Measurements from ENCODE around the gene JAK1.
"Not testable (repeated sequence)": the region's sequence is repeated elsewhere in the genome, so short reads cannot be mapped to it uniquely, and the experiment has no call there.

Gene JAK1

GRCh38 chr1:65006806-65007205, 40.5 kb upstream of the JAK1 start:
- Mint-ChIP-seq H3K9me3 (no peaks in the 10 kb centered on the region), H3K27ac (no peak overlapping the region), H3K27me3 (ENCODE audit: low read depth) (peaks cover 34% of the 10 kb centered on the region), H3K36me3 (ENCODE audit: low read depth) (no peaks in the 10 kb centered on the region), H3K4me3 (no peak overlapping the region), H3K4me1 (peaks cover 4% of the 10 kb centered on the region)
- TF ChIP-seq, protein P1, sequence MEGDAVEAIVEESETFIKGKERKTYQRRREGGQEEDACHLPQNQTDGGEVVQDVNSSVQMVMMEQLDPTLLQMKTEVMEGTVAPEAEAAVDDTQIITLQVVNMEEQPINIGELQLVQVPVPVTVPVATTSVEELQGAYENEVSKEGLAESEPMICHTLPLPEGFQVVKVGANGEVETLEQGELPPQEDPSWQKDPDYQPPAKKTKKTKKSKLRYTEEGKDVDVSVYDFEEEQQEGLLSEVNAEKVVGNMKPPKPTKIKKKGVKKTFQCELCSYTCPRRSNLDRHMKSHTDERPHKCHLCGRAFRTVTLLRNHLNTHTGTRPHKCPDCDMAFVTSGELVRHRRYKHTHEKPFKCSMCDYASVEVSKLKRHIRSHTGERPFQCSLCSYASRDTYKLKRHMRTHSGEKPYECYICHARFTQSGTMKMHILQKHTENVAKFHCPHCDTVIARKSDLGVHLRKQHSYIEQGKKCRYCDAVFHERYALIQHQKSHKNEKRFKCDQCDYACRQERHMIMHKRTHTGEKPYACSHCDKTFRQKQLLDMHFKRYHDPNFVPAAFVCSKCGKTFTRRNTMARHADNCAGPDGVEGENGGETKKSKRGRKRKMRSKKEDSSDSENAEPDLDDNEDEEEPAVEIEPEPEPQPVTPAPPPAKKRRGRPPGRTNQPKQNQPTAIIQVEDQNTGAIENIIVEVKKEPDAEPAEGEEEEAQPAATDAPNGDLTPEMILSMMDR (IDR thresholded peaks at IDR 0.05; ENCODE audit: unreplicated experiment in 3 of 3), result no peak

DNA sequence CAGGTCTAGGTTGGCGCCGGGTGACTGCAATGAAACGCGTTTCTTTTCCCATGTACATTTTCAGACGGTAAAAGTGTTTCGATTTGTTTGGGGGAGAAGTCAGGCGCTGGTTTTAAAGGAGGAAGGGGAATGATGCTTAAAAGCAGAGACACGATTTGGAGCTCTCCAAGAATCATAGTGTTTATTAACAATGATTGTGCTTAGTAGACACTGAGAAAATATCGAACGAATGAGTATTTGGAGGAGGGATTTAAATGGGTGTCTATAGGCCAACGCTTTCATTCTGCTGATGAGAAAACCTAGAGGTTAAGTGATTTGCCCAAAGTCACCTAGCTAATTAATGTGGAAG, 36.9 kb upstream of the JAK1 start:
- Mint-ChIP-seq H3K27ac (peak overlapping the region in 2 of 3 experiments; percentile 3 to 43), H3K9me3 (peaks cover 10% of the 10 kb centered on the region), H3K36me3 (ENCODE audit: low read depth) (peaks cover 8% of the 10 kb centered on the region), H3K4me3 (peak overlapping the region; percentile 70 to 78 (median 74)), H3K27me3 (ENCODE audit: low read depth) (peaks cover 45% of the 10 kb centered on the region), H3K4me1 (peaks cover 11% of the 10 kb centered on the region)
- TF ChIP-seq, protein P1 (IDR thresholded peaks at IDR 0.05; ENCODE audit: unreplicated experiment in 3 of 3), result no peak

GRCh38 chr1:65002508-65003315, 36.4 kb upstream of the JAK1 start:
- peak overlapping the region; percentile 70 to 78 (median 74) for H3K4me3 Mint-ChIP-seq
- peaks cover 15% of the 10 kb centered on the region for H3K9me3 Mint-ChIP-seq
- TF ChIP-seq, protein P1 (IDR thresholded peaks at IDR 0.05; ENCODE audit: unreplicated experiment in 3 of 3), result no peak
- peaks cover 12% of the 10 kb centered on the region for H3K36me3 Mint-ChIP-seq (ENCODE audit: low read depth)
- peaks cover 11% of the 10 kb centered on the region for H3K4me1 Mint-ChIP-seq
- H3K27me3 Mint-ChIP-seq (ENCODE audit: low read depth), result peaks cover 45% of the 10 kb centered on the region
- H3K27ac Mint-ChIP-seq, result peak overlapping the region in 2 of 3 experiments; percentile 3 to 43

DNA sequence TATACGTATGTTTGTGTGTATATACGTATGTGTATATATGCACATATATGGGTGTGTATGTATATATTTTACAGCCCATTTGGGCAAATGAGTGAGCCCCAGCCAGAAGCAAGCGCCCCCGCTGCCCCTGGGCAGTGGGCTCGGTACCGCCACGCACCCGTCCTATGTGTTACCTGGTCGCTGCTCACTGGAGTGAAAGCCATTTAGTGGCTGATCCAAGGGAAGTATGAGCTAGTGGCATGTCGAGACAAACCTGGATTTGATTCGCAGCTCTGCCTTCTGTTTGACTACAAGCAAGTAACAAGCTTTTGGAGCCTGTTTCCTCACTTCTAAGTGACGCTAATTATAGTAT, 35.8 kb upstream of the JAK1 start:
- Mint-ChIP-seq H3K27ac (no peak overlapping the region), H3K27me3 (ENCODE audit: low read depth) (peaks cover 45% of the 10 kb centered on the region), H3K9me3 (peaks cover 19% of the 10 kb centered on the region), H3K36me3 (ENCODE audit: low read depth) (peaks cover 18% of the 10 kb centered on the region), H3K4me3 (peak overlapping the region; percentile 61 to 69 (median 69)), H3K4me1 (peaks cover 11% of the 10 kb centered on the region)
- TF ChIP-seq, protein P1 (IDR thresholded peaks at IDR 0.05; ENCODE audit: unreplicated experiment in 3 of 3), result no peak

DNA sequence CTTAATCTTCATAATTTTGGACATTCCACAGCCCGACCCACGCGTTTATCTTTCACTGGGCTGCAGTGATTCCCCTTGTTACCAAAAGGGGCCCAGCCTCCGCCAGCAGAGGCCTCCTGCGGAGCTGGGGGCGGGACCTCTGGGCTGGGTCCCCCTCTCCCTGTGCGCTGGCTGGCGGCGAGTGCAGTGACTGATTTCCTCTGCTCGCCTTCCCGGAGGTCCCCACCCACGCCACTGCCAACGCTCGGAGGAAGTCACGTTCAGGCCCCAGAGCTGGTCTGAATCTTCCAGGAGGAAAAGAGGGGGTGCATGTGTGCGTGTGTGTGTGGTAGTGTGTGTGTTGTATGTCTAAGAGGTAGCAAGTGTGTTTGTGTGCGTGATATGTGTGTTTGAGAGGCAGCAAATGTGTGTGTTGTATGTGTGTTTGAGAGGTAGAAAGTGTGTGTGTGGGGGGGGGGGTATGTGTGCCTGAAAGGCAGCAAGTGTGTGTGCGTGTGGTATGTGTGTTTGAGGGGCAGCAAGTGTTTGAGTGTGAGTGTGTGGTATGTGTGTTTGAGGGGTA, 35.0 kb upstream of the JAK1 start:
- H3K36me3 Mint-ChIP-seq (ENCODE audit: low read depth), result peaks cover 19% of the 10 kb centered on the region
- peak overlapping the region in 1 of 3 experiments; percentile 33 for H3K27ac Mint-ChIP-seq
- peak overlapping the region; percentile 61 to 69 (median 69) for H3K4me3 Mint-ChIP-seq
- peaks cover 19% of the 10 kb centered on the region for H3K9me3 Mint-ChIP-seq
- H3K4me1 Mint-ChIP-seq, result peaks cover 11% of the 10 kb centered on the region
- TF ChIP-seq, protein P1 (IDR thresholded peaks at IDR 0.05; ENCODE audit: unreplicated experiment in 3 of 3), result no peak
- peaks cover 45% of the 10 kb centered on the region for H3K27me3 Mint-ChIP-seq (ENCODE audit: low read depth)

- Mint-ChIP-seq H3K36me3 (ENCODE audit: low read depth) (peaks cover 19% of the 10 kb centered on the region), H3K27me3 (ENCODE audit: low read depth) (peaks cover 25% of the 10 kb centered on the region), H3K9me3 (peaks cover 19% of the 10 kb centered on the region), H3K4me1 (peaks cover 11% of the 10 kb centered on the region)
- not testable (repeated sequence) for H3K4me3 Mint-ChIP-seq, H3K27ac Mint-ChIP-seq
These were observed 32.1 kb upstream of the JAK1 start for GRCh38 chr1:64998425-64998948.
